ENCODE results near the gene KSR1. TPM values are rescaled to one million over a fixed set of nuclear protein-coding genes. Genes with fewer than 3 reads are reported as not detected.

Gene KSR1
- total RNA-seq, 4 donors from 2014 or later, result 21.9 to 34.1 (median 29.0) TPM

DNA sequence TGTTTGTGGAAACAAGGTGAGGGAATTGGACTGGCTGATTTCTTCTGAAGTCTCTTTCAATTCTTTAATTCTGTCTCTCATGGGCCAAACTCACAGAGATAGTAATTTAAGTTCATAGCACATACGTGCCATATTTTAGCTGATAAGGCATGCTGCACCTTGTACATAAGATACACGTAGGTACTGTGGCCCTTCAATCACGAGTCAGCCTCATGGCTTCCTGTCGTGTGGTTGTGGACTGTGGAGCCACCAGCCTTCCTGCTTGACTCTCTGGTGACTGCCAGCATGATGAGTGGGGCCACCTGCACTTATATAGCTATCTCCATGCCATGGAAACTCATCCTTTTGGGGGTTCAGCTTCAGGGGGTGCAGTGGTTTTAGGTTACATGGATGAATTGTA is 25.1 kb downstream of the KSR1 start:
- TF ChIP-seq, protein P1, sequence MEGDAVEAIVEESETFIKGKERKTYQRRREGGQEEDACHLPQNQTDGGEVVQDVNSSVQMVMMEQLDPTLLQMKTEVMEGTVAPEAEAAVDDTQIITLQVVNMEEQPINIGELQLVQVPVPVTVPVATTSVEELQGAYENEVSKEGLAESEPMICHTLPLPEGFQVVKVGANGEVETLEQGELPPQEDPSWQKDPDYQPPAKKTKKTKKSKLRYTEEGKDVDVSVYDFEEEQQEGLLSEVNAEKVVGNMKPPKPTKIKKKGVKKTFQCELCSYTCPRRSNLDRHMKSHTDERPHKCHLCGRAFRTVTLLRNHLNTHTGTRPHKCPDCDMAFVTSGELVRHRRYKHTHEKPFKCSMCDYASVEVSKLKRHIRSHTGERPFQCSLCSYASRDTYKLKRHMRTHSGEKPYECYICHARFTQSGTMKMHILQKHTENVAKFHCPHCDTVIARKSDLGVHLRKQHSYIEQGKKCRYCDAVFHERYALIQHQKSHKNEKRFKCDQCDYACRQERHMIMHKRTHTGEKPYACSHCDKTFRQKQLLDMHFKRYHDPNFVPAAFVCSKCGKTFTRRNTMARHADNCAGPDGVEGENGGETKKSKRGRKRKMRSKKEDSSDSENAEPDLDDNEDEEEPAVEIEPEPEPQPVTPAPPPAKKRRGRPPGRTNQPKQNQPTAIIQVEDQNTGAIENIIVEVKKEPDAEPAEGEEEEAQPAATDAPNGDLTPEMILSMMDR (IDR thresholded peaks at IDR 0.05; ENCODE audit: low read depth), result no peak

DNA sequence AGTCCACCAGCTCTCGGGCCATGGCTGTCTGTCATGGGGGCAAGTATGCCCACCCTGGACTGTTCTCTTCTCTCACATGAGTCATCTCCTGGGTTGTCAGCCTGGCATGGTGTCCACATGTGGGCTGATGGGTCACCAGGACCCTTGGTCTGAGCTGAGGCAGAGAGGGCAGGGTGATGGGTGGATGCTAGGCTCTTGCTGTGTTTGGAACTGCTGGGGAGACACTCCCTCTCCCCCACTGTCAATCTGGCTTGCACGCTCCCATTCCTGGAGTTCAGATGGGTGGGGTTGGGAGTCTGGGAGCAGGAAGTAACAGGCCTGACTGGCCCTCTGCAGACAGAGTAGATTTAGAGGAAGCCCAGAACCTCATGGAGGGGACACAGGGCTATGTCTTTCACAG is 28.9 kb downstream of the KSR1 start:
- TF ChIP-seq, protein P1 (IDR thresholded peaks at IDR 0.05; ENCODE audit: low read depth), result no peak

DNA sequence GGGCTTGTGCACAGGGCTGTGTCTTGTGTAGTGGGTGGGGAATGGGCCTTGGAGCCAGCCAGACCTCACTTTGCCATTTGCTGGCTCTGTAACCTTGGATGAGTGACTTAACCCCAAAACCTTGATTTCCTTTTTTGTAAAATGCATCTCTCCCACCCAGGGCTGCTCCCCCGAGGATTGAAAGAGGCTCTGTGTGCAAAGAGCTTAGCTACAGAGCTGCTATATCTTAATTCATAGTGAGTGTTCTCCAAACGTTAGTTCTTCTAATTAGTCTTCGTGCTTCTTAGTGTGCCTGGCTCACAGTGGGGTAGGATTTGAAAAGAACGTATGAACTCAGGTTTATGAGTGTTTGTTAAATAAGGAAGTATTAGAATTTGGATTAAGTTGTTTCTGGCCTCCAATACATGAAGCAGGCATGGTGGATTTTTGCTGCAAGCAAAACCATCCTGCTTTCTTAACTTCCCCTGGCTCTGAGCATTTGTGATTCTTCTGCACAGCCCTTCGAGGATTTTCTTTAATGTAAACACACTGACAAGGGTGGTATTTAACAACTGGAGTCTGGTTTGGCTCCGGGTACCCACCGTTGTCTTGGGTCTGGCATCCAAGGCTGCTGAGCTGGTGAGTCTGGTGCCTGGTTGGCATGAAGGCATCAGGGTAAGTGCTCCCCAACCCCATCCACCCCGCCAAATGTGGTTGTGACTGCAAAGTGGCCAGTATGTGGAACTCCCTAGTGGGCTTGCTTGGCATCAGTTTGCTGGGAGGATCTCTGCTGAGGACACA is 29.7 kb downstream of the KSR1 start:
- TF ChIP-seq, protein P1 (IDR thresholded peaks at IDR 0.05; ENCODE audit: low read depth), result no peak

DNA sequence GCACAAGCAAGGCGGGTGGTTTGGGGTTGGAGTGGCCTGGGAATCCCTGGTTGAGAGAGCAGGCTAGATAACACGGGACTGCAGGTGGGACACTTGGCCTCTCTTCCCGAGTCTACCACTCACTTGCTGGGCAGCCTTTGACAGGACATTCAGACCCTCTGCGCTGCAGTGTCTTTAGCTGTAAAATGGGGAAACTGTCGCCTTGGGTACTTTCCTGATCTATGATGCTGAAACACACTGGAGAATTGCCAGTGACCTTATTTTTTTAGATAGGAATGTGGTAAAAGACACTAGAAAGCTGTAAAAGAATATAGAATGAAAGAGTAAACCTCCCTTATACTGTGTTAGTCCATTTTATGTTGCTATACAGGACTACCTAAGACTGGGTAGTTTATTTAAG is 30.5 kb downstream of the KSR1 start:
- TF ChIP-seq, protein P1 (IDR thresholded peaks at IDR 0.05; ENCODE audit: low read depth), result no peak

DNA sequence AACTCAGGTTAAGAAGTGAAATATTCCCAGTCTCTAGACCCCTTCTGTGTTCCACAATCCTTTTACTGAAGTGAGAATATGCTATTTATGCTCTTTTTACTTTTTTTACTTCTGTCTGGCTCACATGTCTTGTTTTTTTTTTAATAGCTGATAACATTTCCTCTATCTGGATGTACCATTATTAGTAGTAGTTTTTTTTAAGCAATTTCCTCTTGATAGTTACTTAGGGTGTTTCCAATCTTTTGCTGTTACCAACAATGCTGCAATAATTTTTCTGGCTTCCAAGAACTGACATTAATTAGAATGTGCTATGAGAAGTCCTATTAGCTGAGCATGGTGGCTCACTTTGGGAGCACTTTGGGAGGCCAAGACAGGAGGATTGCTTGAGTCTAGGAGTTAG is 32.0 kb downstream of the KSR1 start:
- TF ChIP-seq, protein P1 (IDR thresholded peaks at IDR 0.05; ENCODE audit: low read depth), result no peak

DNA sequence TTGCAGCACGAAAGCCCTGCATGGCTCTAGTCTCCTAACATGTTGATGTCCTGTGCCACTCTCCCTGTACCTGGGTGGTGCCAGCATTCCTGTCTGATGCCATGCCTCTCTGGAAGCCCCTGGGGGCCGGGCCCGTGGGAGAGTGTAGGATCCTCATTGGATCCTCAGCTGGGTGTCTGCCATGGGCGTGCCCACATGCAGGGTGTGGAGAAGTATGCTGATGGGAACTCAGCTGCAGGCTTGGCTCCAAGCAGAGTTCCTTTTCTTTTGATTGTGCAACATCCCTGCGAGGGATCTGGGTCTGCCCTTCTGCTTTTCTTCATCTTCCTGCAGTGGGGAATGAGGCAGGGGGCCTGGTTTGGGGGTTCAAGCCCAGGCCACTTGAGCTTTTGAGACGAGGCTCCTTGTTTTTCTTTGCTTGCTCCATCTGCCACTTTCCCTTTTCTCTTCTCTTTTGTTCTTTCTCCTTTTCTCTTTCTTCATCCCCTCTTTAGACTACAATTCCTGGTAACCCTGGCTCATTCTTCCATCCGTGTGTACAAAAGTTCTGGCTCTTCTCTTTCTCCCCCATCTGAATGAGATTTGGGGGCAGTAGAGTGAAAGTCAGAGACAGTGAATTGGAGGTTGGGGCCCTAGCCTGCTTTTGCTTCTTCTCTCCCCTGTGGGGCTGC is 32.9 kb downstream of the KSR1 start:
- TF ChIP-seq, protein P1 (IDR thresholded peaks at IDR 0.05; ENCODE audit: low read depth), result no peak

DNA sequence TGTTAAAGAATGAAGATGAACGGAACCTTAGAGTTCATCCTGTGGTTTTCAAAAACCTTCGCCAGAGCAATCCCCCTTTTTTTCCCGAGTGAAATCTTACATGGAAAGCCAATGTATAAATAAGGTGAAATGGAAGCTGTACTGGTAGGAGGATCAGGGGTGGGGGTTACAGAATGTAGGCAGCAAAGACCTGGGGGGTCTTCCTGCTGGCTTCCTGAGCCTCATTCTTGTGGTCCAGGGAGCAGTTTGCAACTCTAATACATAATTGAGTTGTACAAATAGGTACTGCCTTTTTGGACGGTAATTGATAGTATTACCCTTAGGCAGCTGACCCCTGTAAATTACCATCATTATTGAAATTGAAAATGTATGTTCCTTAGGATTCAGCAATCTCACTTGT is 34.1 kb downstream of the KSR1 start:
- TF ChIP-seq, protein P1 (IDR thresholded peaks at IDR 0.05; ENCODE audit: low read depth), result no peak
